Central memory CD8-positive, alpha-beta T cell (primary cell): Measurements from ENCODE around the gene TIGAR.

Experiments used
- ATAC-seq: fragments of 150-1000 bp; cut with Tn5 transposase; replicated peaks from 2 replicates; pipeline ENCODE4 v1.10.0; 2022; ENCODE audit warnings: mild to moderate bottlenecking, moderate FRiP score, moderate number of reproducible peaks; ENCODE audit not compliant: poor library complexity, severe bottlenecking; ENCODE audit errors: extremely low read depth
- DNase-seq, 2 donors: peaks; one replicate each; pipeline ENCODE4 v3.0.0; 2021; ENCODE audit warnings: low spot score in 2 of 2
- H3K27ac Mint-ChIP-seq: one replicate; pipeline ENCODE4 v1.8.0; 2022; ENCODE audit warnings: low read depth, mild to moderate bottlenecking, moderate library complexity, mixed read lengths
- H3K27me3 Mint-ChIP-seq: one replicate; pipeline ENCODE4 v1.8.0; 2022; ENCODE audit warnings: mixed read lengths
- H3K36me3 Mint-ChIP-seq: one replicate; pipeline ENCODE4 v1.8.0; 2022; ENCODE audit warnings: mild to moderate bottlenecking, moderate library complexity, mixed read lengths; ENCODE audit not compliant: insufficient read depth
- H3K4me1 Mint-ChIP-seq: one replicate; pipeline ENCODE4 v1.8.0; 2022; ENCODE audit warnings: mixed read lengths
- H3K4me3 Mint-ChIP-seq: one replicate; pipeline ENCODE4 v1.8.0; 2022; ENCODE audit warnings: mild to moderate bottlenecking, moderate library complexity, mixed read lengths
- H3K9me3 Mint-ChIP-seq: one replicate; pipeline ENCODE4 v1.8.0; 2022; ENCODE audit warnings: mixed read lengths

The TIGAR gene

GRCh38 chr12:4379405-4379804, 58.4 kb downstream of the TIGAR start, which contains the start of gene FGF23:
TSS of gene FGF23 (minus strand) at chr12:4379712. CDS start at chr12:4379582, 130 bp downstream.
- no peaks in the 10 kb centered on the region for H3K36me3 Mint-ChIP-seq
- ATAC-seq, result no peak
- H3K4me3 Mint-ChIP-seq, result no peak within 1 kb of the TSS

DNA sequence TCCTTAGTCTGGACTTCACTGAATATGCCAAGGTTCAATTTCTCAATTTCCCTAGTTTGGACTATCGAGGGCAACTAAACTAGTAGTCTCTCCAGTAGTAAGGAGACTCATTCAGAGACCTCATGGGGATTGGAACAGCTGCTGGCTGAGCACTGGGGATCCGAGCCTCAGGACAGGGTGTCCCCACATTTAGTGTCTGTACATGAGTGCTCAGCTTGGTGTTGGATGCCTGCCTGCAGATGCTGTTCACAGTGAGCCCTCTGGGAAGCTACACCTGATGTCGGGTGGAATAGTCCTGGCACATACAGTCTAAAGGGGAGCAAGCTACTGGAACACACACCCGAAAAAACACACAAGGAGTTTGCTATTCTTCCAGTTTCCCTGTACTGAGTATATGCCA, 59.3 kb downstream of the TIGAR start:
- Mint-ChIP-seq H3K27ac (no peak overlapping the region), H3K4me1 (no peaks in the 10 kb centered on the region), H3K27me3 (peaks cover 69% of the 10 kb centered on the region)

More at GRCh38 chr12:4379405-4379804, 58.4 kb downstream of the TIGAR start, which contains the start of gene FGF23:
- no peaks in the 10 kb centered on the region for H3K4me1 Mint-ChIP-seq
- H3K9me3 Mint-ChIP-seq, result no peaks in the 10 kb centered on the region
- H3K27ac Mint-ChIP-seq, result no peak within 1 kb of the TSS
- no peak for DNase-seq
- H3K27me3 Mint-ChIP-seq, result peaks cover 75% of the 10 kb centered on the region

DNA sequence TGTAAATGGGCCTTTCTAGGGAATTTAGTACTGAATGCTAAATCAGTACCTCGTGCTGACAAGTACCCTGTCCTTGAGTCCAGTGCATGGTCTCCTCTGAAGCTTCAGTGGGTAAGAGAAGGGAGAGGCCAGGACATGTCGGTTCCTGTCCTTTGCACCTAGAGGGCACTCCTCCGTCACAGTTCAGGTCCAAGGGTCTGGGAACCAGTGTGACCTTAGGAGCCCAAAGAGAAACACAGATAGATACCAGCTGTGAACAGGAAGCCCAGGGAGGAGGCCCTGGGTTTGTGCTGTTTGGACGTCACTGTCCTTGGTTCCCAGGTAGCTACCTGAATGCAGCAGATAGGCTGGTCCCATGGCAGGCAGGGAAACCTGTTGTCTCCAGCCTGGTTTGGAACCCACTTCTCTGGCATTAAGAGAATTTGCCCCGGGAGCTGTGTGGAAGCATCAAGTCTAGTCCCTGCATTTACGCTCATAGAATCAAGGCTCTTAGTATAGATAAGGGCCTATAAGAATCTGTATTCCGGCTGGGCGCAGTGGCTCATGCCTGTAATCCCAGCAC, 62.4 kb downstream of the TIGAR start:
- Mint-ChIP-seq H3K36me3 (no peaks in the 10 kb centered on the region), H3K27me3 (peaks cover 56% of the 10 kb centered on the region), H3K4me3 (no peak overlapping the region), H3K4me1 (no peaks in the 10 kb centered on the region), H3K9me3 (no peaks in the 10 kb centered on the region), H3K27ac (no peak overlapping the region)
- ATAC-seq (no peak), DNase-seq (no peak)

More for the DNA sequence above, 59.3 kb downstream of the TIGAR start:
- Mint-ChIP-seq H3K4me3 (no peak overlapping the region), H3K9me3 (no peaks in the 10 kb centered on the region), H3K36me3 (no peaks in the 10 kb centered on the region)
- DNase-seq, result no peak
- ATAC-seq, result no peak

GRCh38 chr12:4386801-4387200, 65.8 kb downstream of the TIGAR start:
- ATAC-seq (no peak), DNase-seq (no peak)
- no peak overlapping the region for H3K27ac Mint-ChIP-seq
- H3K4me1 Mint-ChIP-seq, result no peaks in the 10 kb centered on the region
- H3K27me3 Mint-ChIP-seq, result peaks cover 32% of the 10 kb centered on the region
- no peaks in the 10 kb centered on the region for H3K9me3 Mint-ChIP-seq
- H3K36me3 Mint-ChIP-seq, result no peaks in the 10 kb centered on the region
- no peak overlapping the region for H3K4me3 Mint-ChIP-seq

DNA sequence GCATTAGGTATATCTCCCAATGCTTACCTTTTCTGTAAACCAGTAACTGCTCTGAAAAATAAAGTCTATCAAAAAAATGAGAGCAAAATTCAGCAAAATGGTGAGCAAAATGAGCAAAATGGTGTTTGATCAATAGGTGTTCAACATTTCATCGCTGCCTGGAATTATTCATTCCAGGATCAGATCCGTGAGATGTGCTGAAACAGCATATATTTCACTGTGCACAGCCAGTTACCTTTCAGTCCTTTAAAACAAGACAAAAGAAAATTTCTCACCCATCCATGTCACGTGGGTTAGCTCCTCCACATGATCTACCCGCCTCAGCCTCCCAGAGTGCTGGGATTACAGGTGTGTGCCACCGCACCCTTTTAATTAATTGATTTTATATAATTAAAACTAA, 66.6 kb downstream of the TIGAR start:
- ATAC-seq (no peak), DNase-seq (no peak)
- peaks cover 24% of the 10 kb centered on the region for H3K27me3 Mint-ChIP-seq
- no peak overlapping the region for H3K27ac Mint-ChIP-seq
- no peaks in the 10 kb centered on the region for H3K4me1 Mint-ChIP-seq
- no peaks in the 10 kb centered on the region for H3K36me3 Mint-ChIP-seq
- no peaks in the 10 kb centered on the region for H3K9me3 Mint-ChIP-seq
- no peak overlapping the region for H3K4me3 Mint-ChIP-seq

GRCh38 chr12:4388032-4388431, 67.0 kb downstream of the TIGAR start:
- no peaks in the 10 kb centered on the region for H3K4me1 Mint-ChIP-seq
- no peak for DNase-seq
- peaks cover 19% of the 10 kb centered on the region for H3K27me3 Mint-ChIP-seq
- no peak overlapping the region for H3K4me3 Mint-ChIP-seq
- H3K36me3 Mint-ChIP-seq, result no peaks in the 10 kb centered on the region
- no peak for ATAC-seq
- no peak overlapping the region for H3K27ac Mint-ChIP-seq
- H3K9me3 Mint-ChIP-seq, result no peaks in the 10 kb centered on the region

DNA sequence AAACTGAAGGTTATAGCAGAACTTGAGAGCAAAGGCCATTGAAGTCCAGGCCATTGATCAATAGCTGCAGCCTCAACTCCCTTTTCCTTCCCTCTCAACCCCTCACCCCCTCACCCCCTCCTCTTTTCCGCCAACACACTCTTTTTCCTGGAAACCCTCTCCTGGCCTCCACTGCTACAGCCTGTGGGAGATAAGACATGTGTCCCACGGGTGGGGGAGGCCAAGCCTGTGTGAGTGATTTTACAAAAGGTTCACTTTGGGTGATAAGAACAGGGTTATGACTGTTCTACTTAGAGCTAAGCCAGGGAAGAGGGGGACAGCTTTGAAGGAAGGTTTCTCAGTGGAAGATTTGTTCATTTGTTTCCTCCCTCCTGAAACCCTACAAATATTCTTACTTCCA, 67.6 kb downstream of the TIGAR start:
- Mint-ChIP-seq H3K4me3 (no peak overlapping the region), H3K27me3 (peaks cover 24% of the 10 kb centered on the region), H3K36me3 (no peaks in the 10 kb centered on the region), H3K9me3 (no peaks in the 10 kb centered on the region), H3K4me1 (no peaks in the 10 kb centered on the region), H3K27ac (no peak overlapping the region)
- no peak for ATAC-seq
- DNase-seq, result no peak

DNA sequence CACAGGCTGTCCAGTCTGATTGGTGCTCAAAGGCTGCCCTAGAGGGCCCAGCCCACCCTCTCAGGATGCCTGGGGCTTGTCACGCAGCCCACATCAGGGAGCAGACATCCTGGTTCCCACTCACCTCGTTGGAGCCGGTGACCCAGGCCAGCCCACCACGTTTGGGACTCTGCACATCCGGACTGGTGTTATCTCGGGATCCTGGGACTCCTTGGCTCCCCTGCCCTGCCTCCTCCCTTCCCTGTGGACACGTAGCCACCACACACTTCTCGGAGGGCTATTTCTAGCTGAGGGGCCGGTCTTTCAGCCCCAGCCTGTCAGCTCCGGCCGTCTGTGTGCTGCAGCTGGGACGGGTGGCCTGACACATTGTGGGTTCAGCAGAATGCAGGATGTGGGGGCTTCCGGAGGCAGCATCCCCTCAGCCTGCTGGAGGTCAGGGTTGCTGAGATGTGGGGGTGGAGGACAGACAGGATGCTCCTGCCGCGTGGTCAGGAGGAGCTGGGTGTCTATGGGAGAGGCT, 71.3 kb downstream of the TIGAR start:
- no peaks in the 10 kb centered on the region for H3K9me3 Mint-ChIP-seq
- no peak for ATAC-seq
- no peaks in the 10 kb centered on the region for H3K4me1 Mint-ChIP-seq
- no peak overlapping the region for H3K4me3 Mint-ChIP-seq
- peaks cover 52% of the 10 kb centered on the region for H3K27me3 Mint-ChIP-seq
- DNase-seq, result no peak
- no peak overlapping the region for H3K27ac Mint-ChIP-seq
- no peaks in the 10 kb centered on the region for H3K36me3 Mint-ChIP-seq

DNA sequence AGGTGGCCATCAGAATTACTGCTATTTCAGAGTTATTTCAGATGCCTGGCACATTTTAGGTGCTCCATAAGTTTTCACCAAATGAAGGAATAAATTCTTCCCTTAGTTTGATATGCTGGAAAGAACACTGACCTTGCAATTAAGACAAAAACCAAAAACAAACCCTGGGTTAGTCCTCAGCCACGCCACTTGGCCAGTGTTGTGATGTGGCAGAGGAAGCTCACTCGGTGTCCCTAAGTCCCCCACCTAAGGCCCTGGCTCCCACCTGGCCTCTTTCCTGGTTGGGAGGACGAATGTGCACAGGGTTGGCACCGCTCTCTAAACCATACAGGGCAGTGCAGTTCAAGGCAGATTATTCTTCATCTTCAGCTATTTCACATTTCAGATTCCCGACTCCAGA, 72.2 kb downstream of the TIGAR start:
- DNase-seq (no peak), ATAC-seq (no peak)
- Mint-ChIP-seq H3K4me3 (no peak overlapping the region), H3K9me3 (no peaks in the 10 kb centered on the region), H3K4me1 (no peaks in the 10 kb centered on the region), H3K36me3 (no peaks in the 10 kb centered on the region), H3K27ac (no peak overlapping the region), H3K27me3 (peaks cover 52% of the 10 kb centered on the region)

- DNase-seq (no peak), ATAC-seq (no peak)
- Mint-ChIP-seq H3K27me3 (peaks cover 47% of the 10 kb centered on the region), H3K4me1 (no peaks in the 10 kb centered on the region), H3K27ac (no peak overlapping the region), H3K9me3 (no peaks in the 10 kb centered on the region), H3K4me3 (no peak overlapping the region), H3K36me3 (no peaks in the 10 kb centered on the region)
These were observed 74.8 kb downstream of the TIGAR start for GRCh38 chr12:4395818-4396217.

DNA sequence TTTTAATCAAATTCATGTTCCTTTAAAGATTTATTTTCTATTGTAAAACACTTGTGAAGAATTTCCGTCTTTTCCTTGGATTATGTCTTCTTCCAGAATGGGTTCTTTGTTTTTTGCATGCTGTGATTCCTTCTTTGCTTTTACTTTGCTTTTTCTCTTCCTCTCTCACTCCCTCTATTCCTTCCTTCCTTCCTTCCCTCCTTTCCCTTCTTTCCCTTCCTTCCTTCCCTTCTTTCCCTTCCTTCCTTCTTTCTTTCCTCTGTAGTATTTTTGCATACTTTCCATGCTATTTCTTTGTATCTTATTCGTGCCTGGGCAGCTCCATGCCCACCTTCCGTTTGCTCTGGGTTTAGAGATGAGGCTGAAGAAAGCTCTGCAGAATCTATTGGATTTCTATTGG, 80.1 kb downstream of the TIGAR start:
- H3K36me3 Mint-ChIP-seq, result no peaks in the 10 kb centered on the region
- ATAC-seq (no peak), DNase-seq (no peak)
- no peaks in the 10 kb centered on the region for H3K9me3 Mint-ChIP-seq
- no peak overlapping the region for H3K27ac Mint-ChIP-seq
- peaks cover 48% of the 10 kb centered on the region for H3K27me3 Mint-ChIP-seq
- no peak overlapping the region for H3K4me3 Mint-ChIP-seq
- no peaks in the 10 kb centered on the region for H3K4me1 Mint-ChIP-seq

- Mint-ChIP-seq H3K9me3 (no peaks in the 10 kb centered on the region), H3K27me3 (peaks cover 36% of the 10 kb centered on the region), H3K36me3 (no peaks in the 10 kb centered on the region), H3K4me3 (no peak overlapping the region), H3K27ac (no peak overlapping the region), H3K4me1 (no peaks in the 10 kb centered on the region)
- ATAC-seq, result no peak
- no peak for DNase-seq
These were observed 82.0 kb downstream of the TIGAR start for GRCh38 chr12:4402996-4403395.
